ENCODE measurements around the gene ACTL7A.

The ACTL7A gene

GRCh38 chr9:108865037-108865436 lies 3.0 kb downstream of the ACTL7A start:
- Histone ChIP-seq H3K4me3 (ENCODE audit: low read depth, low read length) (no peak overlapping the region), H3K9me3 (no peaks in the 10 kb centered on the region), H3K36me3 (peaks cover 5% of the 10 kb centered on the region; the same call in 1 of the 2 replicates), H3K27me3 (no peaks in the 10 kb centered on the region), H3K4me1 (no peaks in the 10 kb centered on the region)
- no peak for DNase-seq
- TF ChIP-seq, protein P1, sequence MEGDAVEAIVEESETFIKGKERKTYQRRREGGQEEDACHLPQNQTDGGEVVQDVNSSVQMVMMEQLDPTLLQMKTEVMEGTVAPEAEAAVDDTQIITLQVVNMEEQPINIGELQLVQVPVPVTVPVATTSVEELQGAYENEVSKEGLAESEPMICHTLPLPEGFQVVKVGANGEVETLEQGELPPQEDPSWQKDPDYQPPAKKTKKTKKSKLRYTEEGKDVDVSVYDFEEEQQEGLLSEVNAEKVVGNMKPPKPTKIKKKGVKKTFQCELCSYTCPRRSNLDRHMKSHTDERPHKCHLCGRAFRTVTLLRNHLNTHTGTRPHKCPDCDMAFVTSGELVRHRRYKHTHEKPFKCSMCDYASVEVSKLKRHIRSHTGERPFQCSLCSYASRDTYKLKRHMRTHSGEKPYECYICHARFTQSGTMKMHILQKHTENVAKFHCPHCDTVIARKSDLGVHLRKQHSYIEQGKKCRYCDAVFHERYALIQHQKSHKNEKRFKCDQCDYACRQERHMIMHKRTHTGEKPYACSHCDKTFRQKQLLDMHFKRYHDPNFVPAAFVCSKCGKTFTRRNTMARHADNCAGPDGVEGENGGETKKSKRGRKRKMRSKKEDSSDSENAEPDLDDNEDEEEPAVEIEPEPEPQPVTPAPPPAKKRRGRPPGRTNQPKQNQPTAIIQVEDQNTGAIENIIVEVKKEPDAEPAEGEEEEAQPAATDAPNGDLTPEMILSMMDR (IDR thresholded peaks at IDR 0.05; ENCODE audit: low read depth, low read length): no peak

GRCh38 chr9:108866001-108866420 lies 3.9 kb downstream of the ACTL7A start:
- no peak overlapping the region for H3K4me3 ChIP-seq (ENCODE audit: low read depth, low read length)
- no peaks in the 10 kb centered on the region for H3K27me3 ChIP-seq
- H3K4me1 ChIP-seq: no peaks in the 10 kb centered on the region
- H3K36me3 ChIP-seq: peaks cover 10% of the 10 kb centered on the region
- no peaks in the 10 kb centered on the region for H3K9me3 ChIP-seq
- DNase-seq: no peak
- TF ChIP-seq, protein P1 (IDR thresholded peaks at IDR 0.05; ENCODE audit: low read depth, low read length): no peak

DNA sequence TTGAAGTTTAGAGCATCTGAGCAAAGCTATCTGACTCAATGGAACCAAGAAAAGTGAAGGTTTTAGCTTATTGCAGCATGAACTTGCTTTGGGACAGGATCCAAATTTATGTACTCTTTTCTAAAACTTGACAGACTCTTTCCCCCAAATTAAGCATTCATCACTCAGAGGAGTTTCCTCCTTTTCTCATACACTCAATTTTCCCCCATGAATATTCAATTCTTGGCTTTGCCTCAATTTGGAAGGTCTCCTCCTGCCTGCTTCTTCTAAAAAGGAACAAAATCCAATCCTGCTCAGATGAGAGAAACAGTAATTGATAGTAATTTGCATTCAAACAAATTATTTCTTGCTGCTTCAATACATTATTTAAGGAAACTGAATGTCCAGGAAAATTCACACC lies 5.0 kb downstream of the ACTL7A start:
- Histone ChIP-seq H3K4me1 (no peaks in the 10 kb centered on the region), H3K9me3 (no peaks in the 10 kb centered on the region), H3K4me3 (ENCODE audit: low read depth, low read length) (no peak overlapping the region), H3K36me3 (peaks cover 21% of the 10 kb centered on the region), H3K27me3 (no peaks in the 10 kb centered on the region)
- no peak for DNase-seq
- TF ChIP-seq, protein P1 (IDR thresholded peaks at IDR 0.05; ENCODE audit: low read depth, low read length): no peak

GRCh38 chr9:108867829-108868228 lies 5.8 kb downstream of the ACTL7A start:
- Histone ChIP-seq H3K9me3 (no peaks in the 10 kb centered on the region), H3K27me3 (no peaks in the 10 kb centered on the region), H3K4me1 (no peaks in the 10 kb centered on the region), H3K4me3 (ENCODE audit: low read depth, low read length) (no peak overlapping the region), H3K36me3 (peaks cover 24% of the 10 kb centered on the region)
- TF ChIP-seq, protein P1 (IDR thresholded peaks at IDR 0.05; ENCODE audit: low read depth, low read length): no peak
- no peak for DNase-seq

DNA sequence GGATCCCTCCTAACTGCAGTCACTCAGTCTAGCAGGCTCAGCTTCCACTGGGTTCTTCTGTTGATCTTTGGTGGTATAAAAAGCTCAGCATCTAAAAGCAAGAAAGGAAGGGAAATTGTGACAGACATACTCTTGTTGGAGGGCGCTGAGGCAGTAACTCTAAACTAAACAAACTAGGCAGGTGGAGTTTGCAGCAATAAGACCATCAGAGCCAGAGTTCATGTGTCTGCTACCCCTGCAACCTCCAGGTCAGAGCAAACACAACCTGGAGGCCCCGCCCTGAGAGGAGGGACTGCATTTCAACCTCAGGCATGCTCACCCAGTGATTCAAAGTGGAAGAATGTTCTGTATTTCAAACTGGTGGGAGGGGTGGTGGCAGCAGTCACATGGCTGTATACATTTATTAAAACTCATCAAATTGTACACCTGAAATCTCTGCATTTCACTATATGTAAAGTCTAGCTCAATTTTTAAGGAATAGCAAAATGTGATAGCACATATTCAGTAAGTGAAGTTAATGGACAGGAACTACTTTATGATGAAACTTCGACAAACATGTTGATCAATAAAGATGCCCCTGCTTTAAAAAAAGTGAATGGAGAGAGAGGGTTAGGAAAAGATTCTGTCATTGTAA lies 7.1 kb downstream of the ACTL7A start:
- H3K9me3 ChIP-seq: no peaks in the 10 kb centered on the region
- DNase-seq: no peak
- H3K27me3 ChIP-seq: no peaks in the 10 kb centered on the region
- no peaks in the 10 kb centered on the region for H3K4me1 ChIP-seq
- no peak overlapping the region for H3K4me3 ChIP-seq (ENCODE audit: low read depth, low read length)
- TF ChIP-seq, protein P1 (IDR thresholded peaks at IDR 0.05; ENCODE audit: low read depth, low read length): no peak
- peaks cover 32% of the 10 kb centered on the region for H3K36me3 ChIP-seq

- H3K4me1 ChIP-seq: no peaks in the 10 kb centered on the region
- H3K9me3 ChIP-seq: no peaks in the 10 kb centered on the region
- H3K27me3 ChIP-seq: no peaks in the 10 kb centered on the region
- H3K36me3 ChIP-seq: peaks cover 70% of the 10 kb centered on the region
- no peak for DNase-seq
- H3K4me3 ChIP-seq (ENCODE audit: low read depth, low read length): no peak overlapping the region
- TF ChIP-seq, protein P1 (IDR thresholded peaks at IDR 0.05; ENCODE audit: low read depth, low read length): no peak
Measured at GRCh38 chr9:108874058-108874788, 12.2 kb downstream of the ACTL7A start.

All from BE2C (cell line).